T-cell (primary cell): ENCODE results near the gene RACGAP1. TPM values are rescaled to one million over a fixed set of nuclear protein-coding genes. Genes with fewer than 3 reads are reported as not detected.
A peak's percentile ranks its signal among the peaks of the same experiment; 100 is the strongest.

Source experiments
- ATAC-seq, 4 experiments: fragments of 200-7000 bp in 3 of 4; fragments of 150-1000 bp in 1 of 4; cut with Tn5 transposase; replicated peaks in 1 of 4; 1 replicate in 3 of 4; 2 replicates in 1 of 4; pipeline ENCODE4 v1.10.0; 2021; ENCODE audit warnings: moderate library complexity in 3 of 4, mild to moderate bottlenecking in 2 of 4, moderate number of reproducible peaks in 1 of 4
- CTCF ChIA-PET, 2 donors: fragments of 300-600 bp; sonication (Branson Sonifier 250); formaldehyde crosslinking; loops; one replicate each; lab custom pipeline; 2022; ENCODE audit warnings: antibody characterized with exemption in 2 of 2; lab: Charles Lee
- POLR2A ChIA-PET, 2 donors: fragments of 300-600 bp; sonication (Branson Sonifier 250); formaldehyde crosslinking; loops; one replicate each; lab custom pipeline; 2022; ENCODE audit warnings: antibody characterized with exemption in 2 of 2; lab: Charles Lee
- DNase-seq, 35 experiments: peaks; one replicate each; pipeline versions ENCODE4 v3.0.0 to v3.0.0-alpha.2; 2013 to 2023
- H3K27ac ChIP-seq: one replicate; pipeline ENCODE4 v1.5.1; 2013; ENCODE audit warnings: low read length
- H3K27me3 ChIP-seq, 2 experiments: replicated peaks in 1 of 2; 1 replicate in 1 of 2; 2 replicates in 1 of 2; pipeline versions ENCODE4 v1.6.1 to v1.7.0; 2013; ENCODE audit warnings: low read length in 1 of 2, mixed read lengths in 1 of 2; ENCODE audit not compliant: control insufficient read depth in 2 of 2, insufficient read depth in 2 of 2; ENCODE audit errors: extremely low read depth in 1 of 2
- H3K36me3 ChIP-seq, 2 donors: 1 replicate in 1 of 2; 2 replicates in 1 of 2; pipeline versions ENCODE4 v1.6.1 to v1.7.0; 2013; ENCODE audit warnings: low read length in 1 of 2; ENCODE audit not compliant: control insufficient read depth in 2 of 2, insufficient read depth in 1 of 2; ENCODE audit errors: extremely low read depth in 1 of 2
- H3K4me1 ChIP-seq, 2 experiments: 1 replicate in 1 of 2; 2 replicates in 1 of 2; pipeline versions ENCODE4 v1.6.1 to v1.7.0; 2013; ENCODE audit warnings: low read length in 2 of 2, mixed read lengths in 1 of 2; ENCODE audit not compliant: insufficient read depth in 2 of 2, control insufficient read depth in 1 of 2; ENCODE audit errors: extremely low read depth in 1 of 2
- H3K4me3 ChIP-seq, 2 donors: 1 replicate in 1 of 2; 2 replicates in 1 of 2; pipeline versions ENCODE4 v1.5.1 to v1.7.0; 2013; ENCODE audit warnings: mild to moderate bottlenecking in 2 of 2, low read length in 1 of 2, moderate library complexity in 1 of 2; ENCODE audit not compliant: control insufficient read depth in 1 of 2; ENCODE audit errors: extremely low read depth in 1 of 2
- H3K9me3 ChIP-seq: 2 replicates; pipeline ENCODE4 v1.7.0; 2013
- H3K27ac Mint-ChIP-seq, 2 donors: one replicate each; pipeline ENCODE4 v1.8.0; 2020 to 2021; ENCODE audit warnings: mild to moderate bottlenecking in 2 of 2, mixed read lengths in 2 of 2
- H3K27me3 Mint-ChIP-seq, 2 donors: one replicate each; pipeline ENCODE4 v1.8.0; 2021 to 2022; ENCODE audit warnings: mixed read lengths in 2 of 2
- H3K36me3 Mint-ChIP-seq: one replicate; pipeline ENCODE4 v1.8.0; 2021; ENCODE audit warnings: mixed read lengths
- H3K4me1 Mint-ChIP-seq, 3 donors: one replicate each; pipeline ENCODE4 v1.8.0; 2020 to 2022; ENCODE audit warnings: mixed read lengths in 3 of 3, mild to moderate bottlenecking in 1 of 3
- H3K4me3 Mint-ChIP-seq, 3 donors: one replicate each; pipeline ENCODE4 v1.8.0; 2020 to 2022; ENCODE audit warnings: mild to moderate bottlenecking in 3 of 3, mixed read lengths in 3 of 3, moderate library complexity in 3 of 3
- H3K9me3 Mint-ChIP-seq, 3 donors: one replicate each; pipeline ENCODE4 v1.8.0; 2020 to 2022; ENCODE audit warnings: mixed read lengths in 3 of 3
- WGBS: methylation state at CpG from one replicate; pipeline ENCODE4 v1.1.5; 2013; ENCODE audit warnings: missing lambda C conversion rate; ENCODE audit not compliant: insufficient coverage; 5-methylcytosine and 5-hydroxymethylcytosine counted together
- total RNA-seq, 35 experiments: library from RNA in 6 of 35; stranded (reverse) in 6 of 35; fragments of 120-200 nt in 1 of 35; gene quantifications; one replicate each; pipeline versions ENCODE4 v1.2.1 to v1.2.4 and lab custom pipeline; 2013 to 2026

The RACGAP1 gene
- total RNA-seq, 5 donors from 2014 or later (not counting 1 experiment from before 2014, with no cell fraction given) = 5.5 to 14.8 (median 13.9) TPM

GRCh38 chr12:50057896-50058670 is 32.8 kb upstream of the RACGAP1 start:
- ATAC-seq (no peak), DNase-seq (peak in 2 of 35 experiments; percentile 10 to 14)
- POLR2A ChIA-PET = interaction anchor here (0.5 to 1.0 kb wide), 5 partner anchors 8 to 835 kb away, joined by 4 to 10 read pairs (median 5); partner anchors contain the start of gene FAM186A (in 1 of the 2)
- Histone ChIP-seq H3K4me3 (peak overlapping the region; percentile 23 to 27), H3K9me3 (no peaks in the 10 kb centered on the region), H3K4me1 (peaks cover 29 to 48% of the 10 kb centered on the region in 2 experiments), H3K27ac (no peak overlapping the region), H3K27me3 (peaks cover 3 to 69% of the 10 kb centered on the region in 2 experiments), H3K36me3 (no peaks in the 10 kb centered on the region)
- Mint-ChIP-seq H3K4me3 (peak overlapping the region; percentile 59 to 94 (median 62)), H3K4me1 (peaks cover 37 to 52% (median 49%) of the 10 kb centered on the region in 3 donors), H3K9me3 (no peaks in the 10 kb centered on the region), H3K27me3 (peaks cover 16 to 50% of the 10 kb centered on the region in 2 donors), H3K27ac (peak overlapping the region in 1 of 2 donors; percentile 84), H3K36me3 (no peaks in the 10 kb centered on the region)
- CTCF ChIA-PET = interaction anchor here in 1 of 2 donors (0.6 to 0.7 kb wide), 2 partner anchors 17 to 91 kb away, joined by 3 read pairs; no protein-coding TSS in a partner anchor
- WGBS = 36% methylated on average over 9 of the region's 30 CpGs

GRCh38 chr12:50057000-50057841 is 31.9 kb upstream of the RACGAP1 start, which contains the start of gene ASIC1:
ASIC1 (plus strand) TSS chr12:50057596; CDS start chr12:50058767, 1,171 bp downstream.
- WGBS = 1% methylated on average over 85 of the region's 88 CpGs

GRCh38 chr12:50056639-50056976 is 31.3 kb upstream of the RACGAP1 start:
- no peak overlapping the region for H3K27ac ChIP-seq
- POLR2A ChIA-PET = no interaction called here
- peaks cover 29 to 48% of the 10 kb centered on the region in 2 experiments for H3K4me1 ChIP-seq
- Mint-ChIP-seq H3K9me3 (no peaks in the 10 kb centered on the region), H3K27ac (no peak overlapping the region), H3K4me1 (peaks cover 37 to 52% (median 46%) of the 10 kb centered on the region in 3 donors), H3K27me3 (peaks cover 25 to 62% of the 10 kb centered on the region in 2 donors), H3K4me3 (peak overlapping the region; percentile 86 to 94 (median 87)), H3K36me3 (no peaks in the 10 kb centered on the region)
- no peaks in the 10 kb centered on the region for H3K36me3 ChIP-seq
- DNase-seq = no peak
- H3K4me3 ChIP-seq = peak overlapping the region in 1 of 2 donors; percentile 69
- no peak for ATAC-seq
- H3K27me3 ChIP-seq = peaks cover 3 to 78% of the 10 kb centered on the region in 2 experiments
- CTCF ChIA-PET = interaction anchor here (0.5 to 1.8 kb wide), 9 partner anchors 9 to 292 kb away, joined by 3 to 24 read pairs (median 5); partner anchors contain the start of genes RACGAP1 (in 1 of the 2) and SMARCD1 (in 1 of the 2)
- no peaks in the 10 kb centered on the region for H3K9me3 ChIP-seq
- WGBS = 0% methylated on average over 1 of the region's 3 CpGs

More at GRCh38 chr12:50057000-50057841, 31.9 kb upstream of the RACGAP1 start, which contains the start of gene ASIC1:
- no peaks in the 10 kb centered on the region for H3K9me3 Mint-ChIP-seq
- H3K36me3 ChIP-seq = no peaks in the 10 kb centered on the region
- peak within 1 kb of the TSS; percentile 45 to 69 for H3K4me3 ChIP-seq
- ChIA-PET CTCF (interaction anchor here (0.6 to 1.4 kb wide), 3 partner anchors 10 to 28 kb away, joined by 3 to 6 read pairs (median 4); partner anchors contain the start of gene SMARCD1 (in 1 of the 2)), POLR2A (no interaction called here)
- peak in 27 of 35 experiments; percentile 12 to 53 (median 33) for DNase-seq
- peaks cover 29 to 48% of the 10 kb centered on the region in 2 experiments for H3K4me1 ChIP-seq
- no peaks in the 10 kb centered on the region for H3K9me3 ChIP-seq
- peaks cover 3 to 72% of the 10 kb centered on the region in 2 experiments for H3K27me3 ChIP-seq
- H3K4me3 Mint-ChIP-seq = peak within 1 kb of the TSS; percentile 86 to 94 (median 87)
- peaks cover 22 to 59% of the 10 kb centered on the region in 2 donors for H3K27me3 Mint-ChIP-seq
- no peaks in the 10 kb centered on the region for H3K36me3 Mint-ChIP-seq
- no peak within 1 kb of the TSS for H3K27ac ChIP-seq
- peak; percentile 47 to 65 (median 51) for ATAC-seq
- H3K27ac Mint-ChIP-seq = peak within 1 kb of the TSS; percentile 48 to 84
- H3K4me1 Mint-ChIP-seq = peaks cover 37 to 52% (median 49%) of the 10 kb centered on the region in 3 donors

DNA sequence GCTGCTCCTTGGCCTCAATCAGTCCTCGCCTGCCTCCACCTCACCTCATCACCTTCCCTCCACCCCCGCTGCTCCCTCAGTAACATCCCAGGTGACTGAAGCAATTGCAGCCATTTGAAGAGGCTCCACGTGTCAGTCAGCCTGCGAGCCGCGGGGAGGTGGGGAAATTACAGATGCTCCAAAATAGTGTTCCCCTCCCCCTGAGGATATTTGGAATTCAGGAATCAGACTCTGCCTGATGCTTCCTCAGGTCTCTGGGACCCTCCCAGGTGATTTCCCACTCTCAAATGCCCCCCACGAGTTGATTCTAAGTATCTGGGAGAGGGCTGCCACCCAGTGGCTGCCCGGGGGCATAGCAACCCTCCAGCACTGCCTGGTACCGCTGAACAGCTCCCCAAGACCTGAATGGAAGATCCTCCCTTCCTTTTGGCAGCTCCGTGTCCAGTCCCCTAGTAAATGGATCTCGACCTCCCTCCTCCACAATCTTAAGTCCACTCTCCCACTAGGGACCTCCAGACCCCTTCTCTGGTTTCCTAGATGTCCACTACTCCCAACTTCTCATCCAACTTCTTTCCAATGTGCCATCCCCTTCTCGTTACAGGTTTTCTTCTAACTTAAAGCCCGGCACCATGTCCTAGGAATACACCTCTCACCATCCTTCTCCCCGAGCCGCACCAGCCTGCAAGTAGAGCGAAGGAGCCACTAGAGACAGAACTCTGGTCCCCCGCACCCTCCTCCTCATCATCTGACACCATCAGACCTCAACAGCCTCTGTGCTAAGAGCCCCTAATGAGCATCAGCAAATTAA is 30.7 kb upstream of the RACGAP1 start:
- no peak overlapping the region for H3K27ac ChIP-seq
- 5% methylated on average over 9 of the region's 17 CpGs for WGBS
- H3K4me1 Mint-ChIP-seq = peaks cover 35 to 48% (median 42%) of the 10 kb centered on the region in 3 donors
- CTCF ChIA-PET = interaction anchor here (0.5 to 1.8 kb wide), 12 partner anchors 10 to 291 kb away, joined by 3 to 24 read pairs (median 4); partner anchors contain the start of genes RACGAP1 (in 1 of the 2) and SMARCD1 (in 1 of the 2)
- DNase-seq = peak in 32 of 35 experiments; percentile 12 to 73 (median 45)
- peaks cover 3 to 78% of the 10 kb centered on the region in 2 experiments for H3K27me3 ChIP-seq
- no peaks in the 10 kb centered on the region for H3K36me3 ChIP-seq
- H3K9me3 Mint-ChIP-seq = no peaks in the 10 kb centered on the region
- peak overlapping the region in 1 of 2 donors; percentile 63 for H3K27ac Mint-ChIP-seq
- H3K9me3 ChIP-seq = no peaks in the 10 kb centered on the region
- H3K4me3 Mint-ChIP-seq = peak overlapping the region; percentile 86 to 94 (median 87)
- POLR2A ChIA-PET = interaction anchor here in 1 of 2 donors (0.6 kb wide), 1 partner anchor 1376 kb away, joined by 3 read pairs; no protein-coding TSS in a partner anchor
- H3K4me1 ChIP-seq = peaks cover 27 to 48% of the 10 kb centered on the region in 2 experiments
- no peaks in the 10 kb centered on the region for H3K36me3 Mint-ChIP-seq
- peak; percentile 39 to 63 (median 49) for ATAC-seq
- H3K4me3 ChIP-seq = peak overlapping the region in 1 of 2 donors; percentile 46
- H3K27me3 Mint-ChIP-seq = peaks cover 30 to 65% of the 10 kb centered on the region in 2 donors

GRCh38 chr12:50053583-50053982 is 28.3 kb upstream of the RACGAP1 start:
- no peak overlapping the region for H3K27ac ChIP-seq
- Mint-ChIP-seq H3K27ac (no peak overlapping the region), H3K4me3 (no peak overlapping the region), H3K9me3 (no peaks in the 10 kb centered on the region), H3K27me3 (peaks cover 47 to 71% of the 10 kb centered on the region in 2 donors), H3K4me1 (peaks cover 21 to 24% (median 24%) of the 10 kb centered on the region in 3 donors), H3K36me3 (no peaks in the 10 kb centered on the region)
- peaks cover 11 to 31% of the 10 kb centered on the region in 2 experiments for H3K4me1 ChIP-seq
- peaks cover 5 to 77% of the 10 kb centered on the region in 2 experiments for H3K27me3 ChIP-seq
- DNase-seq (no peak), ATAC-seq (no peak)
- CTCF ChIA-PET = interaction anchor here in 1 of 2 donors (0.6 kb wide), 1 partner anchor 979 kb away, joined by 3 read pairs; no protein-coding TSS in a partner anchor
- no peaks in the 10 kb centered on the region for H3K36me3 ChIP-seq
- no peaks in the 10 kb centered on the region for H3K9me3 ChIP-seq
- POLR2A ChIA-PET = no interaction called here
- H3K4me3 ChIP-seq = no peak overlapping the region
- WGBS = no CpG with 5 or more reads among the region's 1 CpG
